Measurements from ENCODE around the gene HIPK2. TPM values are rescaled to one million over a fixed set of nuclear protein-coding genes. Genes with fewer than 3 reads are reported as not detected.

Gene HIPK2
- total and polyA plus RNA-seq, 10 of the 15 experiments (the other 5 are each of a cell fraction or from before 2014, with no cell fraction given): 1.7 to 39.0 (median 9.4) TPM

DNA sequence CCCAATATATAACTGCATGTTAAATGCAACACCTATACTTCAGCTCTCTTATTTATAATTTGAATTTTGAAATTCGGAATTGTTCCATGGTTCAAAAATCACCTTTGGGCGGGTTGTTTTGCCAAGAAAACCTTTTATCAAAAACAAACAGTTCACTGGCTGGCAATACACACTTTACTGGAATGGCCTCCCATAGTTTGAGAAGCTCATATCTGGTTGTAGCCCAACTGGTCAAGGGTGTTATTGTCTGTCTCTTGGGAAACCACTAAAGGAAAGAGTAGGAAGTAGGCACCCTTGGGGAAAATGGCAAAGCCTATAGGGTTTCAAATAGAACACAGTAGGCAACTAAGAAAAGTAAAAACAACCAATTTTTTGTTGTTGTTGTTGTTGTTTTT, 117.9 kb downstream of the HIPK2 start:
- ChIA-PET SMC1A (ENCODE audit: uncharacterized antibody, unreplicated experiment) (interaction anchor here (0.7 to 3.8 kb wide), 2 partner anchors 13 to 18 kb away, joined by 3 to 30 read pairs; no protein-coding TSS in a partner anchor), POLR2A (interaction anchor here (1.0 kb wide), 2 partner anchors 9 to 13 kb away, joined by 3 to 4 read pairs; no protein-coding TSS in a partner anchor), RAD21 (ENCODE audit: unreplicated experiment) (interaction anchor here (1.0 kb wide), 1 partner anchor 10 kb away, joined by 3 read pairs; no protein-coding TSS in a partner anchor), CTCF (interaction anchor here (0.6 to 1.7 kb wide), 4 partner anchors 12 to 150 kb away, joined by 3 to 9 read pairs (median 7); no protein-coding TSS in a partner anchor)
- Histone ChIP-seq H3K4me3 (no peak overlapping the region), H3K36me3 (ENCODE audit: control insufficient read depth in 2 of 2, insufficient read depth in 2 of 2, low read length in 1 of 2) (peaks cover 0 to 2% of the 10 kb centered on the region in 2 experiments; a peak in 1 of 4 replicates), H3K27me3 (replicated peaks in 1 of 2; ENCODE audit: control insufficient read depth in 2 of 2, insufficient read depth in 2 of 2, low read length in 1 of 2) (no peaks in the 10 kb centered on the region), H3K9me3 (replicated peaks; ENCODE audit: control insufficient read depth, insufficient read depth, low read length) (no peaks in the 10 kb centered on the region), H2AFZ (ENCODE audit: control insufficient read depth, low read depth, low read length) (no peak overlapping the region), H3K4me1 (ENCODE audit: control insufficient read depth, insufficient read depth, low read length) (0 out of 2 replicates have a peak, but pooled peaks cover 4% of the 10 kb centered on the region), H3K27ac (ENCODE audit: control insufficient read depth, insufficient read depth) (no peak overlapping the region), H3K9ac (ENCODE audit: control insufficient read depth, insufficient read depth, low read length) (no peak overlapping the region), H4K20me1 (ENCODE audit: control insufficient read depth, insufficient read depth) (no peaks in the 10 kb centered on the region), H3K79me2 (ENCODE audit: control insufficient read depth, insufficient read depth, low read length) (no peaks in the 10 kb centered on the region), H3K4me2 (ENCODE audit: control insufficient read depth, insufficient read depth) (no peak overlapping the region)
- FAIRE-seq (no peak), ATAC-seq (no peak), DNase-seq (ENCODE audit: low read depth, low spot score) (no peak)
- no TSS peak for BruUV-seq (replicated peaks)
- in situ Hi-C loops (cut with MboI) (no loop called here), intact Hi-C loops (cut with micrococcal nuclease; ENCODE audit: unreplicated experiment) (no loop called here)
- TF ChIP-seq CBX5 (IDR thresholded peaks at IDR 0.05; ENCODE audit: low read depth) (no peak), SRF (IDR thresholded peaks at IDR 0.05; ENCODE audit: low read depth in 2 of 2, low read length in 2 of 2) (no peak), YBX1 (IDR thresholded peaks at IDR 0.05) (no peak), RCOR1 (conservative IDR thresholded peaks at IDR 0.05; ENCODE audit: low read depth, low read length) (no peak), STAT3 (IDR thresholded peaks at IDR 0.05; ENCODE audit: low read depth, low read length) (no peak), ETV6 (conservative IDR thresholded peaks at IDR 0.05 in 1 of 2, IDR thresholded peaks at IDR 0.05 in 1 of 2; ENCODE audit: borderline replicate concordance in 1 of 2, low read depth in 1 of 2) (no peak), SIX5 (IDR thresholded peaks at IDR 0.05; ENCODE audit: low read depth, low read length, severe bottlenecking) (no peak), CBFB (IDR thresholded peaks at IDR 0.05; ENCODE audit: low read depth) (no peak), FOXM1 (IDR thresholded peaks at IDR 0.05; ENCODE audit: low read depth, low read length) (no peak)
- TF ChIP-seq, protein P1, sequence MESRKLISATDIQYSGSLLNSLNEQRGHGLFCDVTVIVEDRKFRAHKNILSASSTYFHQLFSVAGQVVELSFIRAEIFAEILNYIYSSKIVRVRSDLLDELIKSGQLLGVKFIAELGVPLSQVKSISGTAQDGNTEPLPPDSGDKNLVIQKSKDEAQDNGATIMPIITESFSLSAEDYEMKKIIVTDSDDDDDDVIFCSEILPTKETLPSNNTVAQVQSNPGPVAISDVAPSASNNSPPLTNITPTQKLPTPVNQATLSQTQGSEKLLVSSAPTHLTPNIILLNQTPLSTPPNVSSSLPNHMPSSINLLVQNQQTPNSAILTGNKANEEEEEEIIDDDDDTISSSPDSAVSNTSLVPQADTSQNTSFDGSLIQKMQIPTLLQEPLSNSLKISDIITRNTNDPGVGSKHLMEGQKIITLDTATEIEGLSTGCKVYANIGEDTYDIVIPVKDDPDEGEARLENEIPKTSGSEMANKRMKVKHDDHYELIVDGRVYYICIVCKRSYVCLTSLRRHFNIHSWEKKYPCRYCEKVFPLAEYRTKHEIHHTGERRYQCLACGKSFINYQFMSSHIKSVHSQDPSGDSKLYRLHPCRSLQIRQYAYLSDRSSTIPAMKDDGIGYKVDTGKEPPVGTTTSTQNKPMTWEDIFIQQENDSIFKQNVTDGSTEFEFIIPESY (IDR thresholded peaks at IDR 0.05): no peak
- WGBS (ENCODE audit: insufficient coverage, insufficient replicate concordance, low lambda C conversion rate, missing lambda C conversion rate): 100% methylated on average over 2 of the region's 2 CpGs

Measured in GM12878 (cell line).